GM06990 (cell line): ENCODE results near the gene LRBA.

ENCODE experiments used
- DNase-seq: peaks from one replicate; pipeline ENCODE4 v3.0.0-alpha.2; 2011; ENCODE audit not compliant: insufficient read length; ENCODE audit errors: extremely low read depth
- H3K27me3 ChIP-seq: replicated peaks from 2 replicates; pipeline ENCODE4 v1.6.0; 2011; ENCODE audit warnings: low read length; ENCODE audit not compliant: control insufficient read depth, insufficient read depth
- H3K36me3 ChIP-seq: 2 replicates; pipeline ENCODE4 v1.5.1; 2011; ENCODE audit warnings: low read length; ENCODE audit not compliant: control insufficient read depth, insufficient read depth
- H3K4me3 ChIP-seq: replicated peaks from 2 replicates; pipeline ENCODE4 v1.5.1; 2011; ENCODE audit warnings: low read depth, mild to moderate bottlenecking, control low read depth, low read length
- TF ChIP-seq, protein P1 (sequence below): IDR thresholded peaks from 2 replicates; pipeline ENCODE4 v1.5.1; 2011; ENCODE audit warnings: low read length, control low read depth, mild to moderate bottlenecking, inconsistent platforms; ENCODE audit not compliant: insufficient read depth, poor library complexity, severe bottlenecking

The LRBA gene

GRCh38 chr4:151022586-151022985 is 7.5 kb upstream of the LRBA start:
- no peaks in the 10 kb centered on the region for H3K36me3 ChIP-seq
- TF ChIP-seq, protein P1, sequence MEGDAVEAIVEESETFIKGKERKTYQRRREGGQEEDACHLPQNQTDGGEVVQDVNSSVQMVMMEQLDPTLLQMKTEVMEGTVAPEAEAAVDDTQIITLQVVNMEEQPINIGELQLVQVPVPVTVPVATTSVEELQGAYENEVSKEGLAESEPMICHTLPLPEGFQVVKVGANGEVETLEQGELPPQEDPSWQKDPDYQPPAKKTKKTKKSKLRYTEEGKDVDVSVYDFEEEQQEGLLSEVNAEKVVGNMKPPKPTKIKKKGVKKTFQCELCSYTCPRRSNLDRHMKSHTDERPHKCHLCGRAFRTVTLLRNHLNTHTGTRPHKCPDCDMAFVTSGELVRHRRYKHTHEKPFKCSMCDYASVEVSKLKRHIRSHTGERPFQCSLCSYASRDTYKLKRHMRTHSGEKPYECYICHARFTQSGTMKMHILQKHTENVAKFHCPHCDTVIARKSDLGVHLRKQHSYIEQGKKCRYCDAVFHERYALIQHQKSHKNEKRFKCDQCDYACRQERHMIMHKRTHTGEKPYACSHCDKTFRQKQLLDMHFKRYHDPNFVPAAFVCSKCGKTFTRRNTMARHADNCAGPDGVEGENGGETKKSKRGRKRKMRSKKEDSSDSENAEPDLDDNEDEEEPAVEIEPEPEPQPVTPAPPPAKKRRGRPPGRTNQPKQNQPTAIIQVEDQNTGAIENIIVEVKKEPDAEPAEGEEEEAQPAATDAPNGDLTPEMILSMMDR: no peak
- H3K4me3 ChIP-seq: no peak overlapping the region
- no peak for DNase-seq
- H3K27me3 ChIP-seq: no peaks in the 10 kb centered on the region

DNA sequence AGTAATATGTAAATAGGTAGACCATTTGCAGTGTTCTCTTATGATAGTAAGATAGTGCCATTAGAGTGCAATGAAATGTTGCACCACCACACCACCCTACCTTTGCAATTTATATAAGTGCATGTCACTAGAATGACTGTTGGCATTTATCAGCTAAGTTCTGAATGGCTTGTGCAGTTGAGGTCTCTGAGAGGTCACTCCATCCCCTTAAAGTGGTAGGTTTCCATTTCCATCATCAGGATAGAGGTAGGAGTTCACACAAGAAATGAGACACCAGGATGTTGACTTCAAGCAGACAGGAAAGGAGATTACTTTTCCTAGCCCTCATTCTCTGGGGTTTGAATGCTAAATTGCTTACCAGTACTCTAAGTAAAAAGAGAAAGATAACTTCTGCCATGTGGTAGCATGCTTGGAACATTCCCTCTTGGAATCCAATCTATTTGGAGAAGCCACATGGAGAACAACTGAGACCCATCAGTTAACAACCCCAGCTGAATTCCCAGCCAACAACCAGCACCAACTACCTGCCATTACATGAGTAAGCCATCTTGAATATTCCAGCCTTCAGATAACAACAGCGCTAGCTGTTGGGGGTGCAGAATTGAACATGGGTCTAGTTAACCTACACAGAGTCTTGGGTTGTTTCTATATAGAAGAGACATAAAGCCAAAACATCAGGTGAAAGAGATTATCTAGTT is 6.7 kb upstream of the LRBA start:
- Histone ChIP-seq H3K27me3 (no peaks in the 10 kb centered on the region), H3K4me3 (no peak overlapping the region), H3K36me3 (no peaks in the 10 kb centered on the region)
- TF ChIP-seq, protein P1: no peak
- no peak for DNase-seq

DNA sequence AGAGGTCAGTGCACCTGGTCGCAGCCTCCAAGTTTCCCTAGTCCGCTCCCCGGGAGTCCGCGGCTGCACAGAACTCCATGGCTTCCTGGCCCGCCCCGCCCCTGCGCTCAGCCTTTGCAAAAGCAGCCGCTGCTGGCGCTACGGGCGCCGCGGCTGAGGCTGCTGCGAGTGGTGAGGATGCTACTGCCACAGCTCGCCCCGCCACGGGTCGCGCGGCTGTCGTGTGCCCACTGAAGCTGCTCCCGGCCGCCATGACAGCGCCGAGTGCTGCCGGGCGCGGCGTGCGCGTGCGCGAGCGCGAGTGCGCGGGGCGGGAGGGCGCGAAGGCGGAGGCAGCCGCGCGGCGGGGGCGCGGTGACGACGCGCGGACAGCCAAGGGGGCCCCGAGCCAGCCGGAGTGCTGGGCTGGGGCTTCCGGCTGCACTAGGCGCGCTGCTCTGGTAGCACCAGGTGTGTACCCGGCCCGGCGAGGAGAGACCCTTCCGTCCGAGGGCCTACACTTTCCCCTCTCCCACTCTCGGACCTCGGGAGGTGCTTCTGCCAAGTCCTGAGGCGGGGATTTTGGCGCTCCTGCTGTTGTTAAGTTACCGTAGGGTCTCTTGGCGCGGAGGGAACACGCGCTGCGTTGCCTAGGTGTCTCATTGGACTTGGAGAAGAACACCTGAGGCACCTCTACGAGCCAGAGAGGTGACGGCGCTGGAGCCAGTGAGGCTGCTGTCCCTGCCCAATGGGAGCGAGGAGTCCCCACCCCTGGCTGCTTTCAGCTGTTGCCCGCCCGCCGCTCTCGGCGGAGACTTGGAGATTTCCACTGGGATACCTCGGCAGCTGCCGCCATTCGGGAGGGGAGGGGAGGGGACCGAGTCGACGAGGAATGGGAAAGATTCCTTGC is 619 bp upstream of the LRBA start:
- TF ChIP-seq, protein P1: no peak
- Histone ChIP-seq H3K27me3 (no peaks in the 10 kb centered on the region), H3K36me3 (no peaks in the 10 kb centered on the region), H3K4me3 (peak overlapping the region; percentile 95)
- DNase-seq: peak; percentile 94

GRCh38 chr4:151013944-151014343 is 1.1 kb downstream of the LRBA start:
- Histone ChIP-seq H3K27me3 (no peaks in the 10 kb centered on the region), H3K4me3 (peak overlapping the region; percentile 95), H3K36me3 (no peaks in the 10 kb centered on the region)
- no peak for DNase-seq
- TF ChIP-seq, protein P1: no peak

DNA sequence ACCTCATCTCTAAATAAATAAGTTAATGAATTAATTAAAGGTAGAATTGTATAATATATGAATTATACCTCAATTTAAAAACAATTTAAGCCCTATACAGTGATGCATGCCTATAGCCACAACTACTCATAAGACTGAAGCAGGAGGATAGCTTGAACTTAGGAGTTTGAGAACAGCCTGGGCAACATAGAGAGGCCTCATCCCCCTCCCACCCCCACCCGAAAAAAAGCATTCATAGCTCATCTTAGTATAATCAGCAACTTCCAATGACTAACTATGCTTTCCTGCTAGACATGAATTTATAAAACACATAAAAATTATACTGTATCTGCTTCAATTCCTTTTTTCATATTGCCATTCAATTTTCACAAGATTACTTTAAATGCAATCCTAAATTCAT is 1.6 kb downstream of the LRBA start:
- no peaks in the 10 kb centered on the region for H3K27me3 ChIP-seq
- TF ChIP-seq, protein P1: no peak
- H3K4me3 ChIP-seq: peak overlapping the region; percentile 95
- no peaks in the 10 kb centered on the region for H3K36me3 ChIP-seq
- no peak for DNase-seq
